HG02938 (cell line): ENCODE data around the gene HACD2.
"Not testable (repeated sequence)": the region's sequence is repeated elsewhere in the genome, so short reads cannot be mapped to it uniquely, and the experiment has no call there.

Experiments used
- ATAC-seq: cut with Tn5 transposase; IDR thresholded peaks from one replicate; pipeline ENCODE4 v1.9.1; 2021; ENCODE audit warnings: mild to moderate bottlenecking, moderate library complexity; ENCODE audit not compliant: unreplicated experiment

HACD2 gene

DNA sequence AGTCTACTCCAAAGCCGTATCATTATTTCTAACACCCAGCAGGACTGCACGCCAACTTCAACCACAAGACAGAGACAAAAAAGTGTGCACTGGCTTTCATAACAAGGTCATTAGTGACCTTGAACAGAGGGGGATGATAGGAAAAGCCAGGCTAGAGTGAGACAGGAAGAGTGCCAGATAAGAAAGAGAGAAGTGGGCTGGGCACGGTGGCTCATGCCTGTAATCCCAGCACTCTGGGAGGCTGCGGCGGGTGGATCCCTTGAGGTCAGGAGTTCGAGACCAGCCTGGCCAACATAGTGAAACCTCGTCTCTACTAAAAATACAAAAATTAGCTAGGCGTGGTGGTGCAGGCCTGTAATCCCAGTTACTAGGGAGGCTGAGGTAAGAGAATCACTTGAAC, 97.8 kb downstream of the HACD2 start:
- ATAC-seq: not testable (repeated sequence)

DNA sequence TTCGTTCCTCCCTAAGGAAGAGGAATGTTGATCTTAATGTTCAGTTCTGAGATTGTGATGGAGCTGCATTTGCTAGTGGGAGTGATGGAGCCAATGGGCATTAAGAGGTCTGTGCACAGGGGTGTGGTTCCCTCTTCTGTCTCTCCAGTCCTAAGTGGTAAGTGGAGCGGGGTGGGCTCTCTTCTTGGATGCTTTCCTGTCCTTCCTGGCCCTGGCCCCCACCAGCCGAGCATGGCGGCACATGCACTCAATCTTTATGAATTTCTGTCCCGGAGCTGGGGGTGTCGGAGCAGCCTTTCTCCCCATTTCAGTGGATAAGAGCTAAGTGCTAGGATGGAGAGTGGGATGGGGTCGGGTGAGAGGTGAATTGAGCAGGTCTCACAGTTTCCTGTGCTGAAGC, 98.4 kb downstream of the HACD2 start:
- ATAC-seq: no peak

DNA sequence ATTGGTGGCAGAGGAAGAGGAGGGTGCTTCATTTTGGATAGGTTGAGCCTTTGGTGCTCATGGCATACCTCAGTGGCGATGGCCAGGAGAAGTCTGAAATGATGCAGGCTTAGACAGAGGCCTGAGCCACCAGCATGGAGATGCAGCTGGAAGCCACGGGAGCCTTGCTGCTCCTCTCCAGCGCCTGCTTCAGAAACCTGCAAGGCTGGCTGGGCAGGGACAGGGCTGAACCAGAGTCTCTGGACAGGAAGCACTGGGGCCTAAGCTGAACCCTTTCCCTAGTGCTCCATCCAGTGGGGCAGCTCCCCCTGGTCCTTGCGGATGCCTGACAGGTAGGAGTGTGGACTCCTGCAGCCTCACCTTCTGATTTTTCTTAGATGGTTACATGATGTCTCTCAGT, 99.3 kb downstream of the HACD2 start:
- ATAC-seq: no peak

DNA sequence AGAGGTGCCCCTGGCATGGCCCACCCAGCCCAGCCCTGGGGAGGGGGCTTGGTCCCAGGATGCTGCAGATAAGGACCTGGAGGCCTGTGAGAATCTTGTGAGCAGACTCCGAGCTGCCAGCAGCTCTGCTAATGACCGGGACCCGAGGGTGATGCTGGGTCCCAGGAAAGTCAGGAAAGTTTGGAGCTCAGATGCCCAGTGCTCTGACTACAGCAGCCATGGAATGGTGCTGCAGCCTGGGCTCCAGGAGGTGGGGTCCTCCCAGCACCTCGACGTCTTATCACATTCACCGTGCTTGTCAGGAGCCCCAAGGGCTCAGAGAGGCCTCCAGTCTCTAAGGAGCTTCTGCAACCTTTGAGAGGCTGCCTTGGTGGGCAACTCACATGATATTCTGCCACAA, 101.7 kb downstream of the HACD2 start:
- ATAC-seq: no peak

DNA sequence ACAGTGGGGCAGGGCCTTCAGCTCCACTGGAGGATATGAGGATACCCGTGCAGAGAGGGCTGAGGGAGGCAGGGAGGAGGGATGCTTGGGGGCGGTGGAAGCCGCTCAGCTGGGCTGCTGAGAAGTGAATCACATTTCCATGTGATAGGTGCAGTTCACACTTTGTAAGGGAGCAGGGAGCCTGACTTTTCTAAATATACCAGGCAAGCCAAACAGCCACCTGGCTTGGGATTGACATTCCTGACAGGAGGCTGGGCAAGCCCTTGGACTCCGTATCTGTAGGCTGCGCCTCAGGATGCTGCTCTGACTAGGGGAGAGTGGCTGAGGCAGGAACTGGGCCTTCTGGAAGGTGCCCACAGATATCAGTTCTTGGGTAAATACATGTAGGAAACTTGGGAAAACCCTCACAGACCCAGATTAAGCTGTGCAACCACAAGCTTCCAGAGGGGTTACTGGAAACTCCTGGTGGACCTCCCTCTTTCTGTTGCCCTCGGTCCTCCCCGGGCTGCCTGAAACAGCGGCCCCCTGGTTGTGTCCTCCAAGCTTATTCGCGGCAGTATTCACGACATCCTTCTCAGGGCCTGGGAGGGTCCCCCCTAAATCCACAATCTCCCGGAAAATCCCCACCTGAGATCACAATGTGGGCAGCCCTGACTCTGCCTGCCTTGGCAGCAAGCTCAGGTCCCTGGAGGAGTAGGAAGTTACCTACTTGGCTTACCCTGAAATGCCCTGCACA, 103.0 kb downstream of the HACD2 start:
- no peak for ATAC-seq

DNA sequence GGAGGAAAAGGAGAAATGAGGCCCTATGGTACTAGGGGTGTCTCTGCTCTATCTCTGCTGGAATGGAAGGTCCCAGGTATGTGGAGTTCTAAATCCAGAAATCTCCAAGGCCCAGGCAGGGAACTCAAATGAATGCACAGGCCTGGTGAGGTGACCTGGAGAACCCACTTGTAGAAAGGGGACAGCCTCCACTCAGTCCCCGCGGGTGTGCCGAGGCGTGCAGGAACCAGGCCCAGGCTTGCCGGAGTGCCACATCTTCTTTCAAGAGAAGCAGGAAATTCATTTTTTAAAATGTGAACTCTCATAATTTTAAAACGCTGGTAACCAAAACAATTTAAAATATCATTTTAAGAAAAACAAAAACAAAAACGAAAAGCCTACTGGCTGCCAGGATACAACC, 103.8 kb downstream of the HACD2 start:
- no peak for ATAC-seq

DNA sequence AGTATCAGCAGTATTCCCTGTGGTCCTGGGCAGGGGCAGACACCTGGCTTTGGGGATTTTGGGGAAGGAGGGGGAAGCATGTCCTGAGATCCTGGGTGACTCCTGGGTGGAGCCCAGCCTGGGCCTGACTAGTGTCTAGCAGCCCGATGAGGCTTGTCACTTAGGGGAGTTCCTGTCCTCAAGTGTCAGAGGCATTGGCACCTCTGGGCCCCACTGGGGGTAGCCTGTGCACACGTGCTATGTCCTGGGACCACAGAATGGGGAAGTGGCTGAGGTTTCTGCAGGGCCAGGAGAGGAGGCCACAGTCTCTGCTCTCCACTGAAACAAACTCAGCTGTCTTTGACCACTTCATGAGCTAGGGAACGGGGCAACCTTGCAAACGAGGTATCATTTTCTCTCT, 104.4 kb downstream of the HACD2 start:
- no peak for ATAC-seq

DNA sequence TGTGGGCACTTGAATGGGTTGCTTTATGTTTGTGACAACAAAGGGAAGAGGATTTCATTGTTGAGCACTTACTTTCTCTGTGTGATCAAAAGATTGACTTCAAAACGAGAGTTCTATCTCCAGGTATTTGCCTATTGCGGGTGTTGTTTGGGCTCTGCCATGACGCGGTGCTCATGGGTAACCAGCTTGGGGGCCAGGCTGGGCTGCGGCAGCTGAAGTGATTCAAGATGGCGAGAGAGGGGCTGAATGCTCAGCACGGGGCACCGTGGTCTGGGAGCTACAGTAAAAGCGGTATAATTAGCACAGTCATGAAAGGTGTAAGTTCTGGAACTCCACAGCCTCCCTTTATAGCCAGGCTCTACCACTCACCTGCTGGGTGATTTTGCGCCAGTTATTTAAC, 105.0 kb downstream of the HACD2 start:
- ATAC-seq: no peak

DNA sequence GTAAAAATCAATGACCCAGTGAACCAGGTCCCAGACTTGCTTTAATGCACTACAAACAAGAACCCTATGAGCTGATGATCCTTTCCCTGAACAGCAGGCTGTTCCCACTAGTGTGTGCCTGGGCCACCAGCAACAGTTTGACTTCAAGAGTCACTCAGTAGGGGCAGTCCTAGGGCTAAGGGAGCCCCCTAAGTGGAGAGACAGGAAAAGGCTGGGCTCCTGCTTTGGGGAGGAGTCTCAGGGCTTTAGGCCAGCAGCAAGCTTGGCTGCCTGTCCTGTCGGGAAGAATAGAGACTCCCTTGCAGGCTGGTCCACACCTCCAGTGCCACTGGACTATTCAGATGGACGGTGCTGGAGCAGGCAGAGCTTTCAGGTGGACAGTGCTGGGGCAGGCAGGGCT, 106.5 kb downstream of the HACD2 start:
- no peak for ATAC-seq

DNA sequence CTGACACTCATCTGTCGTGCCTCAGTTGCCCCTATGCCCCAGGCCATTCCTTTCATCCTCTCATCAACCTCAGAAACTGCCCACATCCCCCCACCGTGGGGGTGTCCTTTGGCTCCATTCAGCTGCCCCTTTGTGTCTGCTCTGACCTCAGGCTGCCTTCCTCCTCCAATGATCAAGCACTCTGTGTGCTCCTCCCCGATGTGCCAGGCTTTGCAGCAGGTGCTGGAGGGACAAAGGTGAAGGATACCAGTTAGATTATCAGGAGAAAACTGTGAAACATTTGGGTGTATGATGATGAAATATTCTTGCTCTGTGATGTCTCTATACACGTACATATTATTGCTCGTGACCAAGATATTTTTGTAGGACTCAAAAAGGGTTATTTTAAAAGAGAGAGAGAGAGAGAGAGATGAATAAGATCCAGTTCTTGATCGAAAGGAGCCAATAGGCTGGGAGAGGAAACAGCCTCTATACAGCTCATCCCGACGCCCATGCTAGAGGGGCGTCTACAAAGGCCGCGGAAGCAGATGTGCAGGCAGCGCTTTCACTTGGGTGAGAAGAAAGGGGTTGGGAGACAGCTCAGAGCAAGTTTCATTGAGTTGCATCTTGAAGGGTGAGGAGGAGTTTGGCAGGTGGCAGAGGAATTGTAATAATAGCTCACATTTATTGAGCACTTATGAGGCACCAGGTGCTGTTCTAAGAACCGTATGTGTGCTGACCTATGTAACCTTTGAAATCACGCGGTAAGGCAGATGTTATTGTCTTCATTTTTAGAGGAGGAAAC, 107.7 kb downstream of the HACD2 start:
- no peak for ATAC-seq

DNA sequence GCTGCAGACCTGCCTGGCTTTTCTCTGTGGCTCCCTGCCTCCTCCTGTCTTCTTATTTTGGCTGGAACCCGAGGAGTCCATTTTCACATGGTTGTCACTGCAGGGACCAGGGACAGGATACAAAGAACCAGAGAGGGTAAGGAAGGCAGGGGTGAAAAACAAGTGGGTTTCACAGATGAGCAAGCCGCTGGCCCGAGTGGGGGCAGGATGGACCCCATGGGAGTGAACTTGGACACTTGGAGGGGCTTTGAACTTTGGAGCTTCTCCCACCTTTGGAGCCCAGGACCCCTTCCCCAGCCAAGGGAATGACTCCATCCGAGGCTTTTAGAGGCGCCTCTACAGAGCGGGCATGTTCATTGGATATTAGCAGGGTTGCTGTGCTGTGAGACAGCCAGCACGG, 109.1 kb downstream of the HACD2 start:
- no peak for ATAC-seq

DNA sequence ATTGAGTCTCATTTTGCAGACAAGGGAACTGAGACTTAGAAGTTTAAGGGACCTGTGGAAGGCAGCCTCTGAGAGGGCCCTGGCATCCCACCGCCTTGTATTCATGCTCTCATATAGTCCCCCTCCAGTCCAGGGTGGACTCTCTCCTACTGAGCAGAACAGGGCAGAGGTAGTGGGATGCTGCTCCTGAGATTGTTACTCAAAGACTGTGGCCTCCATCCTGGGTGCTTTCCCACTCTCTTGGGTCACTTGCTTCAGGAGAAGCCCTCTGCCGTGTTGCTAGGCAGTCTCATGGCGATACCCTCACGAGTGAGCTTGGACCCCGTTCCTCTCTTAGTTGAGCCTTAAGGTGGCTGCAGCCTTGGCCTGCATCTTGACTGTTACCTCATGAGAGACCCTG, 113.7 kb downstream of the HACD2 start:
- ATAC-seq: no peak

DNA sequence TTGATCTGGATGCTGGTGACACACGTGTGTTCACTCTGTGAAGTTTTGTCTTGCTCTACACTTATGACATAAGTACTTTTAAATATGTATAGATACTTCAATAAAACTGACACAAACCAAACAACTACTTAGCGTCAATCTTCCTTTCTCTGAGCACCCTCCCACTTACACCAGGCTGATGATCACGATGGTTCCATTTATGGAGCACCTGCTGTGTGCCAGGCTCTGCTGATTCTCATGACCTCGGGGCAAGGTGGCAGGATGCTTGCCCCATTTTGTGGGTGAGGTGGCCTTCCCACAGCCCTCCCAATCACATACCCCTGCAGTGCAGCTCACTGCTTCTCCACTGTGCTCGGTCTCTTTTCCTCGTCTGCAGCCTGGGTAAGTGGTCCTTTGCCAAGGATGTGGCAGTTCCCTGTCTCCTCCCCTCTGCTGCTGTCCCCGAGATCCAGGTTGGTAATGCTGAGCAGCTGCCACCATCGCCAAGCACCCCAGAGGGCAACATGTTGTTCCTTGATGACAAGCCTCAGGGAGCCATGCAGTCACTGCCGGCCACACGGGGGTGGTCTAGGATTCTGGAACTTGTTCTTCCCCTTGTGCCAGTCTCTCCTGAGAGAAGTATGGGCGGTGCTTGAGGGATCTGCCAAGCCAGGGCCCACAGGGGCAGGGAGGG, 115.4 kb downstream of the HACD2 start:
- ATAC-seq: no peak

DNA sequence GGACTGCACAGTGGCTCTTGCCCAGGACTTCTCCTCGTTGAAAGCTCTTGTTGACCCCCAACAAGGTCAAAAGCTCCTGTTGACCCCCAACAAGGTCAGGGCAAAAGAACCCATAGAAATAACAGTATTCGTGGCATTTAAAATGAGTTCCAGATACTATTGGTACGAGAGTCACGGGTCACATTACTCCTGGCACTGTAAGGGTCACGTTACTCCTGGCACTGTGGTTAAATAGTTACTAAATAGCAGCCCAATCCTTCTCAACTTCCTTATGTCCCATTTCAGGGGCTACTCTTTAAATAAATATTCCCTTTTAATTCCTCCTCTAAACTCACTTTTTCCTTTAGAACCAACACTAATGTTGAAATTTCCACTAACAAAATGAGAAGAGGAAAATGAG, 117.8 kb downstream of the HACD2 start:
- ATAC-seq: no peak

DNA sequence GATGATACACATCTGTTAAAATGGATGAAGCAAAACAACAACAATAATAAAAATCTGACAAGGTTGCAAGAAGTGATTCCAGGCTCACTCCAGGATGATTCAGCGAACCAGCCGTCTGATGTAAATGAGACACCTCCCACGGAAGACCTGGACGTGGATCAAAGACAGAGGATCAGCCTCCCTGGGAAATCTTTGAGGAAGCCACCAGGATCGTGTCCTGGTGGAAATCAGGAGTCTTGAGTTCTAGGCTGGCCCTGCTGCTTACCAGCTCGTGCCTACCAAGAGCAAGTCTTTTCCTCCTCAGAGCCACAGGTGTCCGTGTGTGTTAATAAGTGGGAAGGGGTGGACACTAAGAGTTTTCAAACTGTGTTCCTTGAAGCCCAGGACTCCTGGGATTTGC, 120.6 kb downstream of the HACD2 start:
- no peak for ATAC-seq

DNA sequence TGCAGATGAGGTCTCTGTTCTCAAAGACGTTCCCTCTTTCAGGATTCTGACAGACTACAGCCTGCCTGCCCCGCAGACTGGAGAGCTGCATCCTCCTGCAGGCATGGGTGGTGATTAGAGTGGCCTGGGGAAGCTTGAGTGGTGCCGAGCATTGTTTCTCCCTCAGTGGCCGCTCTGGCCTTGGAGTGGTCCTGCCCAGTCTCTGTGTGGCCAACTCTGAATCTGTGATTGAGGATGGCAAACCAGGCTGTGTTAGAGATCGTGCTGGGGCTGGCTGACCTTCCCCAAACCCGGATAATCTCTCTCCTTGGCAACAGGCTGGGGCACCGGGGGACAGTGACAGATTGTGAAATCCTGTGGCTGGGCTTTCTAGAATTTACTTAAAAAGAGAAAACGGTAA, 125.0 kb downstream of the HACD2 start:
- ATAC-seq: no peak

DNA sequence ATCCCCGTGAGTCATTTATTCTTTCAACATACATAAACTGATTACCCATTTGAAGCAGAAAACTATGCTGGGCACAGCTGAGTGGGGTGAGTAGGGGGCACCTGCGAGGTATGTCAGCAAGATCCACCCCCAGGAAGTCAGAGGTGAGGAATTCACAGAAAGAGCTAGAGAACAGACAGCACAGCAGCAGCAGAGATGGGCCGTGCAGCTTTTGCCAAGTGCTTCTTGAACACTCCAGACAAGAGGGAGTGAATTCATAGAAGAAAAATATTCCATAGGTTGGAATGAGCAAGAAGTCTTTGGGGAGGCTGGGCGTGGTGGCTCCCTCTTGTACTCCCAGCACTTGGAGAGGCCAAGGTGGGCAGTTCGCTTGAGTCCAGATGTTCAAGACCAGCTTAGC, 126.6 kb downstream of the HACD2 start:
- no peak for ATAC-seq

DNA sequence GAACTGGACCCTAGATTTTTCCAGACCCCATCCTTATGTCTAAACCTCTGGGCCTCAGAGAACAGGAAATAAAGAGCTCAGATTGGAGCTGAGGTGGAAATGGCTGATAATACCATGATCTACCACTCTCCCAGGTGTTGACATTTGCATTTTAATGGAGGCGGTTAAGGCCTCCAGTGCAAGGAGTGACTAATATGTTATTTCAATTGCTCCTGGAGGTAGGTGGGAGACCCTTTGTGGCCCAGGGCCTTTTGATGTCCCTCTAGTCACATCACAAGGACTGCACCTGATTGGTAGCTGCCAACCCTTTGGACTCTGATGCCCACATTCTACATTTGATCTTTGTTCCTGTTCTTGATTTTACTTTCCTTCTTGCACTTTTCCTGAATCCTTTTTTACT, 127.0 kb downstream of the HACD2 start:
- no peak for ATAC-seq

DNA sequence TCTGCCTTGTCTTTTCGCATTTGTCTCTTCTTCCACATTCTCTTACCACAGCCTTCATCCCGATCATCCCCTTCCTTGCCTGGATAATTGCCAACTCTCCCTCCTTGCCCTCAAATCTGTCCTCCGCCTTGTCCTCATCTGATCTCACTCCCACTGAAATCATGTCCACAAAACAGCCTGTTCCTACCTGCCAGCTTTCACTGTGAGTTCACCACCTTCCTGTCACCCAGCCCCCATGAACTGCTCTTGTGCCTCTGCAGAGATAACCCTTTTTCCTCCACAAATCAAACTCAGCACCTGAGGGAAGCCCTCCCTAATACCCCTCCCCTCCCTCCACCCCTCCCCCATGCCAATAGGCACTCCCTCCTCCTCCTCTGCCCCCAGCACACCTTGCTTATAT, 131.2 kb downstream of the HACD2 start:
- no peak for ATAC-seq

DNA sequence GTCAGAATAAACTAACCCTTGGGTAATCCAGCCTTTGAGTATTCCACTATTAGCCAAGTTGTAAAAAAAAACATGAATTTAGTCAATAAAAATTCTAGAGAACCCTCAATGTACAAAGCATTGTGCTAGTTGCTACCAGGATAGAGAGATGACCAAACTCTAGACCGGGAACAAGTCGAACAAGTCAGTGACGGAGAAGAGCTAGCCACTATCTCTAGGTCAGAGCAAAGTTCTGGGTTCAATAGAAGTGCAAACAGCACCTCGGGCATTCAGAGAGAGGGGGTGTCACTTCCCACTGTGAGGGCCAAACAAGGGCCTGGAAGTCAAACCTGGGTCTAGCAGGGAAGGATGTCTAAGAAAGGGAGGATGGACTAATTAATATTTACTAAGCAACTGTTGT, 133.7 kb downstream of the HACD2 start:
- ATAC-seq: no peak

DNA sequence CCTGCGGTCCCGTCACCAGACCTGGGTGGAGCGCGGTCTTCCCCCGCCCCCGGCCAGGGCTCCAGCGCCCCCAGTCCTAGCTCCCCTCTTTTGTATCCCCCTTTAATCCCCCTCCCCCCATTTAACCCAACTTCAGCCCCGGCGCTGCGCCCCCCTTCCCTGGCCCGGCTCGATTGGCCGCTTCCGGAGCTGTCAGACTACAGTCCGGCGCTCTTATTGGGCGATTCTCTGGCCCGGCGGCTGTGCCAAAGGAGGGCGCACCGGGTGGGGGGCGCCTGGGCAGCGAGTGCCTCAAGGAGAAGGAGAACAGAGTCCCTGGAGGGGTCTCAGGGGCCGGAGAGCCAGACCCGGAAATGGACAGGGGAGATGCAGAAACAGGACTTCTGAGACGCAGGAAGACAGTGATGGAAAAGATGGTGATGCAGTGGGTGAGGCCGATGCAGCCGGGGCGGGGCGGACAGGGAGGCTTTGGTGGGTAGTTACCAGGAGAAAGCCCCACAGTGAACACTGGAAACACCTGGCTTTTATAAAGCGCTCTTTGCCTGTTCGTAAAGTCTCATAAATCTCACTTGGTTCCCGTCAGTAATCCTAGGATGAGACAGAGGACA, 134.8 kb downstream of the HACD2 start:
- ATAC-seq: no peak
